ENCODE measurements around the gene IMMP2L.
A peak's percentile ranks its signal among the peaks of the same experiment; 100 is the strongest.

The IMMP2L gene

GRCh38 chr7:111558991-111559390 lies 3.3 kb downstream of the IMMP2L start:
- no peaks in the 10 kb centered on the region for H4K20me1 ChIP-seq (ENCODE audit: insufficient read depth, low read length)
- ATAC-seq (ENCODE audit: insufficient read depth, low read depth) (peak; percentile 27), DNase-seq (no peak)
- H3K4me3 ChIP-seq (ENCODE audit: low read depth in 1 of 2, low read length in 2 of 2): no peak overlapping the region
- peak overlapping the region; percentile 48 for H3K27ac ChIP-seq (ENCODE audit: low read length)
- H3K27me3 ChIP-seq (ENCODE audit: insufficient read depth, low read length, poor library complexity): no peaks in the 10 kb centered on the region
- no peaks in the 10 kb centered on the region for H3K9me3 ChIP-seq (ENCODE audit: insufficient read depth, low read length, severe bottlenecking)
- peaks cover 29% of the 10 kb centered on the region; the same call in 1 of the 2 replicates for H3K36me3 ChIP-seq (ENCODE audit: insufficient read depth, low read length)
- H2AFZ ChIP-seq (ENCODE audit: low read depth, low read length): no peak overlapping the region
- no peak for TF ChIP-seq EZH2 (IDR thresholded peaks at IDR 0.05; ENCODE audit: borderline replicate concordance, low read depth, low read length, severe bottlenecking)
- TF ChIP-seq, protein P1, sequence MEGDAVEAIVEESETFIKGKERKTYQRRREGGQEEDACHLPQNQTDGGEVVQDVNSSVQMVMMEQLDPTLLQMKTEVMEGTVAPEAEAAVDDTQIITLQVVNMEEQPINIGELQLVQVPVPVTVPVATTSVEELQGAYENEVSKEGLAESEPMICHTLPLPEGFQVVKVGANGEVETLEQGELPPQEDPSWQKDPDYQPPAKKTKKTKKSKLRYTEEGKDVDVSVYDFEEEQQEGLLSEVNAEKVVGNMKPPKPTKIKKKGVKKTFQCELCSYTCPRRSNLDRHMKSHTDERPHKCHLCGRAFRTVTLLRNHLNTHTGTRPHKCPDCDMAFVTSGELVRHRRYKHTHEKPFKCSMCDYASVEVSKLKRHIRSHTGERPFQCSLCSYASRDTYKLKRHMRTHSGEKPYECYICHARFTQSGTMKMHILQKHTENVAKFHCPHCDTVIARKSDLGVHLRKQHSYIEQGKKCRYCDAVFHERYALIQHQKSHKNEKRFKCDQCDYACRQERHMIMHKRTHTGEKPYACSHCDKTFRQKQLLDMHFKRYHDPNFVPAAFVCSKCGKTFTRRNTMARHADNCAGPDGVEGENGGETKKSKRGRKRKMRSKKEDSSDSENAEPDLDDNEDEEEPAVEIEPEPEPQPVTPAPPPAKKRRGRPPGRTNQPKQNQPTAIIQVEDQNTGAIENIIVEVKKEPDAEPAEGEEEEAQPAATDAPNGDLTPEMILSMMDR (IDR thresholded peaks at IDR 0.05; ENCODE audit: borderline replicate concordance, extremely low read depth, low read length, poor library complexity, severe bottlenecking): no peak
- H3K79me2 ChIP-seq (ENCODE audit: insufficient read depth, low read length): peaks cover 20% of the 10 kb centered on the region
- peaks cover 38% of the 10 kb centered on the region for H3K4me1 ChIP-seq (ENCODE audit: insufficient read depth, low read length)
- peak overlapping the region; percentile 83; the same call in 1 of the 2 replicates for H3K4me2 ChIP-seq (ENCODE audit: insufficient read depth, low read length)
- H3K9ac ChIP-seq (ENCODE audit: low read depth, low read length): peak overlapping the region; percentile 32

DNA sequence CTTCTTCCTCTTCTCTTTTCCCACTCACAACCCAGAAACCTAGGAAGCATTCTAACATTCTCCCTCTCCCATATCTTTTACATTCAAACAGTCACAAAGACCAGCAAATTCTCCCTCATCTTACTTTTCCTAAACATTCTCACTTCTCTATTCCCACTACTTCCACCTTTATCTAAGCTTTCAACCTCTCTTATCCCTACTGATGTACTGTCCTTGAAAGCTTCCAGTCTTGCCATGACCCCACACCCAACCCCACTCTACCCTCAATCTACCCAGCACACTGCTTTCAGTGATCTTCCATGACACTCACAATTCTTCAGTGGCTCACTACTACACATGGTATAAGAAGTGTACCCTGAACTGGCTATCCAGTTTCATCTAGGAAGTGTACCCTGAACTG lies 5.3 kb downstream of the IMMP2L start:
- Histone ChIP-seq H3K4me1 (ENCODE audit: insufficient read depth, low read length) (peaks cover 30% of the 10 kb centered on the region), H3K4me2 (ENCODE audit: insufficient read depth, low read length) (no peak overlapping the region), H2AFZ (ENCODE audit: low read depth, low read length) (no peak overlapping the region), H3K4me3 (ENCODE audit: low read depth in 1 of 2, low read length in 2 of 2) (no peak overlapping the region), H3K9ac (ENCODE audit: low read depth, low read length) (no peak overlapping the region), H3K9me3 (ENCODE audit: insufficient read depth, low read length, severe bottlenecking) (no peaks in the 10 kb centered on the region), H3K27me3 (ENCODE audit: insufficient read depth, low read length, poor library complexity) (no peaks in the 10 kb centered on the region), H3K79me2 (ENCODE audit: insufficient read depth, low read length) (peaks cover 18% of the 10 kb centered on the region), H3K36me3 (ENCODE audit: insufficient read depth, low read length) (peaks cover 43% of the 10 kb centered on the region; the same call in 1 of the 2 replicates), H4K20me1 (ENCODE audit: insufficient read depth, low read length) (no peaks in the 10 kb centered on the region), H3K27ac (ENCODE audit: low read length) (no peak overlapping the region)
- ATAC-seq (ENCODE audit: insufficient read depth, low read depth): no peak
- DNase-seq: no peak
- TF ChIP-seq, protein P1 (IDR thresholded peaks at IDR 0.05; ENCODE audit: borderline replicate concordance, extremely low read depth, low read length, poor library complexity, severe bottlenecking): no peak
- TF ChIP-seq EZH2 (IDR thresholded peaks at IDR 0.05; ENCODE audit: borderline replicate concordance, low read depth, low read length, severe bottlenecking): no peak

DNA sequence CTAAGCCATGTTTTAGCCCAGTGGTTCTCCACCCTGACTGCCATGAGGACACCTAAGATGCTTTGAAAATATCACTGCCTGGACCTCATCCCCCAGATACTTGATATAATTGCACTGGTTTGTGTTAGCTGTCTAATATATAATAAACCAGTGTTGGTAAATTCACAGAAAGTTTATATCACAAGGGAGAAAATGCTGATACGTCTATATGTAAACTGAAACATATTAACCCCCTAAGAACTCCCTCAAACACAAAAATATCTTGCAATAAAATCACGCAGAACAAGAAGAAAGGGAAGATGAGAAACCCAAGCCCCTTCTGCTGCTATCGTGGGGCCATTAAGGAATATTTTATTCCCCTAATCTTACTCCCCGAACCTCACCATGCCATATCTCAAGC lies 8.2 kb downstream of the IMMP2L start:
- no peak for DNase-seq
- Histone ChIP-seq H3K27ac (ENCODE audit: low read length) (no peak overlapping the region), H3K79me2 (ENCODE audit: insufficient read depth, low read length) (peaks cover 2% of the 10 kb centered on the region; the same call in 1 of the 2 replicates), H3K4me3 (ENCODE audit: low read depth in 1 of 2, low read length in 2 of 2) (no peak overlapping the region), H3K36me3 (ENCODE audit: insufficient read depth, low read length) (peaks cover 66% of the 10 kb centered on the region), H4K20me1 (ENCODE audit: insufficient read depth, low read length) (no peaks in the 10 kb centered on the region), H3K9me3 (ENCODE audit: insufficient read depth, low read length, severe bottlenecking) (no peaks in the 10 kb centered on the region), H3K9ac (ENCODE audit: low read depth, low read length) (no peak overlapping the region), H3K27me3 (ENCODE audit: insufficient read depth, low read length, poor library complexity) (no peaks in the 10 kb centered on the region), H2AFZ (ENCODE audit: low read depth, low read length) (no peak overlapping the region), H3K4me2 (ENCODE audit: insufficient read depth, low read length) (no peak overlapping the region), H3K4me1 (ENCODE audit: insufficient read depth, low read length) (peaks cover 3% of the 10 kb centered on the region)
- no peak for ATAC-seq (ENCODE audit: insufficient read depth, low read depth)
- TF ChIP-seq, protein P1 (IDR thresholded peaks at IDR 0.05; ENCODE audit: borderline replicate concordance, extremely low read depth, low read length, poor library complexity, severe bottlenecking): no peak
- TF ChIP-seq EZH2 (IDR thresholded peaks at IDR 0.05; ENCODE audit: borderline replicate concordance, low read depth, low read length, severe bottlenecking): no peak

DNA sequence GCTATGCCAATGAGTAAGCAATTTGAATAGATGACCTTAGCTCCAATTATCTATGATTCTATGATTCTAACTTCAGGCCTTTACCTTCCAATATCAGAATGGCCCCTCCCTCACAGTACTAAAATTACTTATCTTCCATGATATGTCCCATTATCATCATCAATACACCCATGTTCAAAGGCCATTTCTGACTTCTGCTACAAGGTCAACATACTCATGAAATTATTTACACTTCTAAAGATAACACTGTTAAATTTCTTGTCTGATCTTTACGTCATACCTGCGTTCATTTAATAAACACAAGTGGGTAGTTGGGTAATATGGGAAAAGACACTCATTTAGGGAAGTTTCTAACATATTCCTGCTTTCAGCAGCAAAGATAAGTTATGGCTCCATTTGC lies 21.2 kb downstream of the IMMP2L start:
- Histone ChIP-seq H3K4me1 (ENCODE audit: insufficient read depth, low read length) (no peaks in the 10 kb centered on the region), H3K36me3 (ENCODE audit: insufficient read depth, low read length) (no peaks in the 10 kb centered on the region), H3K27me3 (ENCODE audit: insufficient read depth, low read length, poor library complexity) (no peaks in the 10 kb centered on the region), H3K4me2 (ENCODE audit: insufficient read depth, low read length) (no peak overlapping the region), H3K4me3 (ENCODE audit: low read depth in 1 of 2, low read length in 2 of 2) (no peak overlapping the region), H3K9ac (ENCODE audit: low read depth, low read length) (no peak overlapping the region), H4K20me1 (ENCODE audit: insufficient read depth, low read length) (no peaks in the 10 kb centered on the region), H3K9me3 (ENCODE audit: insufficient read depth, low read length, severe bottlenecking) (no peaks in the 10 kb centered on the region), H2AFZ (ENCODE audit: low read depth, low read length) (no peak overlapping the region), H3K79me2 (ENCODE audit: insufficient read depth, low read length) (no peaks in the 10 kb centered on the region), H3K27ac (ENCODE audit: low read length) (no peak overlapping the region)
- DNase-seq (no peak), ATAC-seq (ENCODE audit: insufficient read depth, low read depth) (no peak)
- TF ChIP-seq, protein P1 (IDR thresholded peaks at IDR 0.05; ENCODE audit: borderline replicate concordance, extremely low read depth, low read length, poor library complexity, severe bottlenecking): no peak
- TF ChIP-seq EZH2 (IDR thresholded peaks at IDR 0.05; ENCODE audit: borderline replicate concordance, low read depth, low read length, severe bottlenecking): no peak
